ENCODE measurements around the gene ARHGAP6.

ARHGAP6 gene

DNA sequence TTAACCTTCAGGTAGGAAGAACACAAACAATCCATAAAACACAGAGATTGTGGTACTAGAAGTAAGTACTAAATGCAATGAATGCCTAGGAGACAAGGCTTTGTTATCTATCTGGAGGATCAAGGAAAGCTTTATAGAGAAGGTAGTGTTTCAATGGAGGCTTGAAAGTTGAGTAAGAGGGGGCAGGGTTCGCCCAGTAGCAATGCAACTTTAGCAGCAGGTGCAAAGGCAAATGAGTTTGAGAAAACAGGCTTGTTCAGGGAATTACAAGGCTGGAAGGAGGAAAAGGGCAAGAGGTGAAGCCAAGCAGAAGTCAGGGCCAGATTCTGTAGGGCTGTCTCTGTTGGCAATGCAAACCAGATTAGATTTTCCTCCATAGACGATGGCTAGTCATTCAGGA, 408.0 kb downstream of the ARHGAP6 start (continued):
- no peak for TF ChIP-seq ZC3H10 (CRISPR knock-in tag; IDR thresholded peaks at IDR 0.05)
- TF ChIP-seq, protein P1, sequence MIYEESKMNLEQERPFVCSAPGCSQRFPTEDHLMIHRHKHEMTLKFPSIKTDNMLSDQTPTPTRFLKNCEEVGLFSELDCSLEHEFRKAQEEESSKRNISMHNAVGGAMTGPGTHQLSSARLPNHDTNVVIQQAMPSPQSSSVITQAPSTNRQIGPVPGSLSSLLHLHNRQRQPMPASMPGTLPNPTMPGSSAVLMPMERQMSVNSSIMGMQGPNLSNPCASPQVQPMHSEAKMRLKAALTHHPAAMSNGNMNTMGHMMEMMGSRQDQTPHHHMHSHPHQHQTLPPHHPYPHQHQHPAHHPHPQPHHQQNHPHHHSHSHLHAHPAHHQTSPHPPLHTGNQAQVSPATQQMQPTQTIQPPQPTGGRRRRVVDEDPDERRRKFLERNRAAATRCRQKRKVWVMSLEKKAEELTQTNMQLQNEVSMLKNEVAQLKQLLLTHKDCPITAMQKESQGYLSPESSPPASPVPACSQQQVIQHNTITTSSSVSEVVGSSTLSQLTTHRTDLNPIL (CRISPR knock-in tag; IDR thresholded peaks at IDR 0.05; ENCODE audit: low read depth), result no peak
- TF ChIP-seq ISL1 (CRISPR knock-in tag; IDR thresholded peaks at IDR 0.05), result no peak
- no peak for TF ChIP-seq TOX (CRISPR knock-in tag; IDR thresholded peaks at IDR 0.05; ENCODE audit: borderline replicate concordance)
- no peak for TF ChIP-seq ZNF565 (CRISPR knock-in tag; conservative IDR thresholded peaks at IDR 0.05; ENCODE audit: low read depth)
- no peak for TF ChIP-seq ZNF70 (CRISPR knock-in tag; IDR thresholded peaks at IDR 0.05)
- no peak for TF ChIP-seq GLIS3 (CRISPR knock-in tag; IDR thresholded peaks at IDR 0.05)
- TF ChIP-seq ZNF8 (CRISPR knock-in tag; IDR thresholded peaks at IDR 0.05), result no peak
- no peak for TF ChIP-seq SNAI2 (CRISPR knock-in tag; IDR thresholded peaks at IDR 0.05)

DNA sequence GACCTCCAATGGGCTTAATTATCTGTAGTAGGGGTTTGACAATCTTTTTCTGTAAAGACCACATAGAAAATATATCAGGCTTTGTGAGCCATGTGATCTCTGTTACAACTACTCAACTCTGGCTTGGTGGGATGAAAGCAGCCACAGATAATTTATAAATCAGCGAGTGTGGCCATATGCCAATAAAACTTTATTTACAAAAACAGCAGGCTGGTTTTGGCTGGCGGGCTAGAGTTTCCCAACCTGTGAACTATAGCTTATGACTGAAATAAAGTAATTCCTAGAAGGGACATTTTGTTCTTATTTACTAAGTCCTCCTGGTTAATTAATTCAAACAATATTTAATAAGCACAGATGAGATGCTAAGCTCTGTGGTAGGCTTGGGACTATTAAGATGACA, 408.4 kb downstream of the ARHGAP6 start:
- ATAC-seq, result no peak
- TF ChIP-seq PATZ1 (CRISPR knock-in tag; IDR thresholded peaks at IDR 0.05; ENCODE audit: borderline replicate concordance) (no peak), ZNF8 (CRISPR knock-in tag; IDR thresholded peaks at IDR 0.05) (no peak), RARB (CRISPR knock-in tag; IDR thresholded peaks at IDR 0.05) (no peak)
- TF ChIP-seq, protein P1 (CRISPR knock-in tag; IDR thresholded peaks at IDR 0.05; ENCODE audit: low read depth), result no peak

DNA sequence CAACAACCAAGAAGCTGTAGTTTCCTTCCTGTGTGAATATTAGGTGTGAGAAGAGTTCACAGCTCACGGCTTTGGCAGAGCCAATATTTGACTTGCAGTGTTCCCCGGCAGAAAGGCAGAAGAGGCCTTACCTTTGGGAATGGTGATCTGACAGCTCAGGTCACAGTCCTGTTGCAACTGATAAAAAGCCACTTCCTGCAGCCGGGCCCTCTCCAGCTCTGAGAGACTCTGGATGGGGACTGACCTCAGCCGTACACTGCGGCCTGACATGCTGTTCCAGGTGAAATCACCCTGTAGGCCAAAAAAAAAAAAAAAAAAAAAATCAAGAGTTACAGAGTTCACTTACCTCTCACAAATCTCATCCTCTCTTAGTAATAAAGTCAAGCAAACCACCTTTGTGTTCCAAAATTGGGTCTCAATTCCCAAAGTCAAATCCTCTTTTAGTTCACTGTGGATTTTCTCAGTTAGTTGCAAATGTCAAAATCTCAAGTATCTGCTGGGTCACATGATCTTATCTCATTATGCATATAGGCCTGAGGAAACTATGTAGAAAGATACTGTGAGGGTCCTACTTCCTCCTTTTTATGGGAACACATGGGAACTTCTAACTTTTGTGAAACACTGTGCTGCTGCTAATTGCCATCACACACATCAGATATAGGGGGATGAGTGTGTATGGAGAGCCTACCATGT, 411.2 kb downstream of the ARHGAP6 start:
- ATAC-seq, result no peak
- TF ChIP-seq CSDC2 (CRISPR knock-in tag; IDR thresholded peaks at IDR 0.05) (no peak), PPARA (CRISPR knock-in tag; IDR thresholded peaks at IDR 0.05; ENCODE audit: borderline replicate concordance) (no peak), TSHZ2 (CRISPR knock-in tag; IDR thresholded peaks at IDR 0.05) (no peak)

DNA sequence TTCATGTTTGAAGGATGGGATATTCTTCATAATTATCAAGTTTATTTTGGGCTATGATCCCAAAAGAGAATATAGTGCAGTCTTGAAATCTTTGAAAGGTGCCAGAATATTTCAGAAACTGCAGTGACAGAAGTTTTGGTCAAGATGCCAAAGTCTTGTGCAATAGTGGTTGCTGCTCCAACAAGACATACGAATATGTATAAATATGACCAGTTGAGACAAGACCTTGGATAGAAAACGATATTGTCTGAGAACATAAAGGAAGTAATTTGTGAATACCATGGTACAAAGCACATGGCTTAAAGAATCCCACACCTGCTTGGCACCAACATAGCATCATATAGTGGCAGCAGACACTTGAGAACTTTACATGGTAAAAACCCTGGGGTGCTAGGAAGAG, 421.1 kb downstream of the ARHGAP6 start:
- ATAC-seq, result no peak
- TF ChIP-seq ESRRG (CRISPR knock-in tag; IDR thresholded peaks at IDR 0.05) (no peak), SNAI2 (CRISPR knock-in tag; IDR thresholded peaks at IDR 0.05) (no peak), RARB (CRISPR knock-in tag; IDR thresholded peaks at IDR 0.05) (no peak), ZNF8 (CRISPR knock-in tag; IDR thresholded peaks at IDR 0.05) (no peak), TSHZ2 (CRISPR knock-in tag; IDR thresholded peaks at IDR 0.05) (no peak), ARNTL (CRISPR knock-in tag; IDR thresholded peaks at IDR 0.05; ENCODE audit: borderline replicate concordance, low read depth) (no peak), ZNF565 (CRISPR knock-in tag; conservative IDR thresholded peaks at IDR 0.05; ENCODE audit: low read depth) (no peak), PPARA (CRISPR knock-in tag; IDR thresholded peaks at IDR 0.05; ENCODE audit: borderline replicate concordance) (no peak), ZNF70 (CRISPR knock-in tag; IDR thresholded peaks at IDR 0.05) (no peak), CSDC2 (CRISPR knock-in tag; IDR thresholded peaks at IDR 0.05) (no peak), TOX (CRISPR knock-in tag; IDR thresholded peaks at IDR 0.05; ENCODE audit: borderline replicate concordance) (no peak), TCF4 (CRISPR knock-in tag; IDR thresholded peaks at IDR 0.05; ENCODE audit: borderline replicate concordance) (no peak), PATZ1 (CRISPR knock-in tag; IDR thresholded peaks at IDR 0.05; ENCODE audit: borderline replicate concordance) (no peak)
- TF ChIP-seq, protein P2, sequence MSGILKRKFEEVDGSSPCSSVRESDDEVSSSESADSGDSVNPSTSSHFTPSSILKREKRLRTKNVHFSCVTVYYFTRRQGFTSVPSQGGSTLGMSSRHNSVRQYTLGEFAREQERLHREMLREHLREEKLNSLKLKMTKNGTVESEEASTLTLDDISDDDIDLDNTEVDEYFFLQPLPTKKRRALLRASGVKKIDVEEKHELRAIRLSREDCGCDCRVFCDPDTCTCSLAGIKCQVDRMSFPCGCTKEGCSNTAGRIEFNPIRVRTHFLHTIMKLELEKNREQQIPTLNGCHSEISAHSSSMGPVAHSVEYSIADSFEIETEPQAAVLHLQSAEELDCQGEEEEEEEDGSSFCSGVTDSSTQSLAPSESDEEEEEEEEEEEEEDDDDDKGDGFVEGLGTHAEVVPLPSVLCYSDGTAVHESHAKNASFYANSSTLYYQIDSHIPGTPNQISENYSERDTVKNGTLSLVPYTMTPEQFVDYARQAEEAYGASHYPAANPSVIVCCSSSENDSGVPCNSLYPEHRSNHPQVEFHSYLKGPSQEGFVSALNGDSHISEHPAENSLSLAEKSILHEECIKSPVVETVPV (CRISPR knock-in tag; IDR thresholded peaks at IDR 0.05), result no peak
- TF ChIP-seq, protein P1 (CRISPR knock-in tag; IDR thresholded peaks at IDR 0.05; ENCODE audit: low read depth), result no peak
